ENCODE data around the gene CPLANE2. TPM values are rescaled to one million over a fixed set of nuclear protein-coding genes. Genes with fewer than 3 reads are reported as not detected.
"Not testable (repeated sequence)": the region's sequence is repeated elsewhere in the genome, so short reads cannot be mapped to it uniquely, and the experiment has no call there.

Gene CPLANE2
- total RNA-seq, 1 donor from 2014 or later = 5.8 TPM

GRCh38 chr1:16224472-16224871 is 12.5 kb downstream of the CPLANE2 start:
- no peak for DNase-seq (ENCODE audit: low read depth)
- TF ChIP-seq CTCF (IDR thresholded peaks at IDR 0.05; ENCODE audit: insufficient read depth, low read length, severe bottlenecking) = no peak
- Histone ChIP-seq H3K4me3 (ENCODE audit: low read depth, low read length) (no peak overlapping the region), H3K27me3 (ENCODE audit: control insufficient read depth, insufficient read depth, low read length) (peaks cover 15% of the 10 kb centered on the region), H3K36me3 (ENCODE audit: control insufficient read depth, insufficient read depth, low read length) (no peaks in the 10 kb centered on the region)
- FAIRE-seq = no peak

GRCh38 chr1:16222716-16223115 is 14.3 kb downstream of the CPLANE2 start:
- DNase-seq (ENCODE audit: low read depth); H3K36me3 ChIP-seq (ENCODE audit: control insufficient read depth, insufficient read depth, low read length); FAIRE-seq; H3K27me3 ChIP-seq (ENCODE audit: control insufficient read depth, insufficient read depth, low read length); H3K4me3 ChIP-seq (ENCODE audit: low read depth, low read length): not testable (repeated sequence)

GRCh38 chr1:16221499-16221898 is 15.5 kb downstream of the CPLANE2 start:
- no peak for FAIRE-seq

GRCh38 chr1:16219968-16220500 is 16.9 kb downstream of the CPLANE2 start:
- no peak for TF ChIP-seq CTCF (IDR thresholded peaks at IDR 0.05; ENCODE audit: insufficient read depth, low read length, severe bottlenecking)
- Histone ChIP-seq H3K4me3 (ENCODE audit: low read depth, low read length) (no peak overlapping the region), H3K36me3 (ENCODE audit: control insufficient read depth, insufficient read depth, low read length) (no peaks in the 10 kb centered on the region), H3K27me3 (ENCODE audit: control insufficient read depth, insufficient read depth, low read length) (no peaks in the 10 kb centered on the region)
- DNase-seq (ENCODE audit: low read depth) (no peak), FAIRE-seq (no peak)

More at GRCh38 chr1:16221499-16221898, 15.5 kb downstream of the CPLANE2 start:
- H3K27me3 ChIP-seq (ENCODE audit: control insufficient read depth, insufficient read depth, low read length) = peaks cover 3% of the 10 kb centered on the region
- no peak overlapping the region for H3K4me3 ChIP-seq (ENCODE audit: low read depth, low read length)
- DNase-seq (ENCODE audit: low read depth) = no peak
- H3K36me3 ChIP-seq (ENCODE audit: control insufficient read depth, insufficient read depth, low read length) = no peaks in the 10 kb centered on the region
- TF ChIP-seq CTCF (IDR thresholded peaks at IDR 0.05; ENCODE audit: insufficient read depth, low read length, severe bottlenecking) = no peak

GRCh38 chr1:16218674-16219071 is 18.3 kb downstream of the CPLANE2 start:
- DNase-seq (ENCODE audit: low read depth) (no peak), FAIRE-seq (no peak)
- TF ChIP-seq CTCF (IDR thresholded peaks at IDR 0.05; ENCODE audit: insufficient read depth, low read length, severe bottlenecking) = no peak
- H3K36me3 ChIP-seq (ENCODE audit: control insufficient read depth, insufficient read depth, low read length) = no peaks in the 10 kb centered on the region
- H3K27me3 ChIP-seq (ENCODE audit: control insufficient read depth, insufficient read depth, low read length) = no peaks in the 10 kb centered on the region
- no peak overlapping the region for H3K4me3 ChIP-seq (ENCODE audit: low read depth, low read length)

- Histone ChIP-seq H3K36me3 (ENCODE audit: control insufficient read depth, insufficient read depth, low read length) (no peaks in the 10 kb centered on the region), H3K4me3 (ENCODE audit: low read depth, low read length) (no peak overlapping the region), H3K27me3 (ENCODE audit: control insufficient read depth, insufficient read depth, low read length) (no peaks in the 10 kb centered on the region)
- TF ChIP-seq CTCF (IDR thresholded peaks at IDR 0.05; ENCODE audit: insufficient read depth, low read length, severe bottlenecking) = no peak
- FAIRE-seq = no peak
- DNase-seq (ENCODE audit: low read depth) = no peak
Measured at GRCh38 chr1:16218014-16218673, 18.8 kb downstream of the CPLANE2 start.
